HS-5 (cell line): Measurements from ENCODE around the gene DNAH10.

ENCODE experiments used
- DNase-seq: peaks from one replicate; pipeline ENCODE4 v3.0.0-alpha.2; 2012; ENCODE audit warnings: low read depth

DNAH10 gene

DNA sequence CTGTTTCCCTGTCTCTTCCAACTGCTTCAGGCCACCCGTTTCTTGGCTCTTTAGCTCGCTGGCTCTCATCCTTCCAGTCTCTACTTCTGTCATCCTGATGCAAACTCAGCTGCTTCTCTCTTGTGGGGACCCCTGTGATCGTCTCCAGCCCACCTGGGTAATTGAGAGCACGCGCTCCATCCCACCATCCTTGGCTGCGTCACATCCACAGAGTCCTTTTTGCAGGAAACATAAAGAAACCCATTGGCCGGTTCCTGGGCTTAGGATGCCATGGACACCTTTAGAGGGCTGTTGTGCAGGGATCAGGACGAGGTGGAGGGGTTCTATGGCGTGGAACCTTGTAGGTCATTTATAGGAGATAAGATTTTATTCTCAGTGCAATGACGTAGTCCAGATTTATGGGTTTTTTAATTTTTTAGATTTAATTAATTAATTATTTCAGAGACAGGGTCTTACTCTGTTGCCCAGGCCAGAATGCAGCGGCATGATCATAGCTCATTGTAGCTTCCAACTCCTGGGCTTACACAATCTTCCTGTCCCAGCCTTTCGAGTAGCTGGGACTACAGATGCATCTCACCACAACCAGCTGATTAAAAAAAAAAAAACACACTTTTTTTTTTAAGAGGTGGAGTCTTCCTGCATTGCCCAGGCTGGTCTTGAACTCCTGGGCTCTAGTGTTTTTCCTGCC lies 127.9 kb downstream of the DNAH10 start:
- DNase-seq, result no peak

DNA sequence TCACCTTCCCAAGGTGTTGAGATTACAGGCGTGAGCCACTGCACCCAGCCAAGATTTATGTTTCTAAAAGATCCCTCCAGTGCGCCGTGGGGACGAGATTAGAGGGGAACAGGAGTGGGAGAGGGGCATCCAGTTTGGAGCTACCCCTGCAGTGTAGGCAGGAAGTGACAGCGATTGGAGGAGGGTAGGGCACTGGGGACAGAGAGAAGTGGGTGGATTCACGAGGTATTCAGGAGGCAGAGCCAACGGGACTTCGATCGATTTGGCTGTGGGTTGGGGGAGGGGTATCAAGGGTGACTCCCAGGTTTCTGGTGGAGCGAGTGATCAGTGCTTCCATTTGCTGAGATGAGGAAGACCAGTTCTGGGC lies 128.4 kb downstream of the DNAH10 start:
- DNase-seq, result no peak

DNA sequence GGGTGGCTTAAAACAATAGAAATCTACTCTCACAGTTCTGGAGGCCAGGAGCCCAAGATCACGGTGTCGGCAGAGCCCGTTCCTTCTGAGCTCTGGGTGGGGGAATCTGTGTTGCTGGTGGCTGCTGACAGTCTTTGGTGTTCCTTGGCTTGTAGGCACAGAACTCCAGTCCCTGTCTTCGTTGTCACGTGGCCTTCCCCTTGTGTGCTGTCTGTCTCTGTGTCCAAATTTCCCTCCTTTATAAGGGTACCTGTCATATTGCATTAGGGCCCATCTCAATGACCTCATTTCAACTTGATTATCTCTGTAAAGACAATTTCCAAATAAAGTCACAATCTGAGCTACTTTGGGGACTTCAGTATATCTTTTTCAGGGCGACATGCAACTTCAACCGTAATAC lies 128.9 kb downstream of the DNAH10 start:
- no peak for DNase-seq

DNA sequence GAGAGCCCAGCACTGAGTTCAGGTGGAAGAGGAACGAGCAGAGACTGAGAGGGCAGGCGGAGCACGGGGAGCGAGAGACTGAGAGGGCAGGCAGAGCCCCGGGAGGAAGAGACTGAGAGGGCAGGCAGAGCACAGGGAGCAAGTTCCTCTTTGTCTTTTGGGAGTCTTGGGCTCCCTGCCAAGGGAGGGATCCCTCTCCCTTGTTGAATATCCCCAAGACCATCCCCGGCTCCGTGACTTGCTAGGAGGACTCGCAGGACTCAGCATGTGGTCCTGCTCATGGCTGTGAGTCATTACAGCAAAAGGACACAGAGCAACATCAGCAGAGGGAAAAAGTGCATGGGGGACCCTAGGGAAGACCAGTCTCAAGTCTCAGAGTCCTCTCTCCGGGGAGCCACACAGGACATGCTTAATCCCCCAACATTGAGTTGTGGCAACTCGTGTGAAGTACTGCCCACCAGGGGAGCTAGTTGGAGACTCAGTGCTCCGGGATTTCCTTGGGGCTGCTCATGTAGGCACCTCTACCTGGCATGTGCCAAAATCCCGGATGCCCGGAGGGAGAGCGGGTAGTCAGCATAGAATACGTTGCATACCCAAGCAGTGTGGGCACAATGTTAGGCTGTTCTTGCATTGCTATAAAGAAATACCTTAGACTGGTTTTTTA lies 129.5 kb downstream of the DNAH10 start:
- DNase-seq, result no peak

DNA sequence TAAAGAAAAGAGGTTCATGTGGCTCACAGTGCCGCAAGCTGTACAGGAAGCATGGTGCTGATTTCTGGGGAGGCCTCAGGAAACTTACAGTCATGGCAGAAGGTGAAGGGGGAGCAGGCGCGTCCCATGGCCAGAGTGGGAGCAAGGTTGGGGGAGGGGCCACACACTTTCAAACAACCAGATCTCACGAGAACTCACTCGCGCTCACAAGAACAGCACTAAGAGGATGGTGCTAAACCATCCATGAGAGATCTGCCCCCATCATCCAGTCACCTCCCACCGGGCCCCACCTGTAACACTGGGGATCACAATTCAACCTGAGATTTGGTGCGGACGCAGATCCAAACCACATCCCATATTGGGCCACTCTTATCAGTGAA lies 130.1 kb downstream of the DNAH10 start:
- DNase-seq, result no peak

DNA sequence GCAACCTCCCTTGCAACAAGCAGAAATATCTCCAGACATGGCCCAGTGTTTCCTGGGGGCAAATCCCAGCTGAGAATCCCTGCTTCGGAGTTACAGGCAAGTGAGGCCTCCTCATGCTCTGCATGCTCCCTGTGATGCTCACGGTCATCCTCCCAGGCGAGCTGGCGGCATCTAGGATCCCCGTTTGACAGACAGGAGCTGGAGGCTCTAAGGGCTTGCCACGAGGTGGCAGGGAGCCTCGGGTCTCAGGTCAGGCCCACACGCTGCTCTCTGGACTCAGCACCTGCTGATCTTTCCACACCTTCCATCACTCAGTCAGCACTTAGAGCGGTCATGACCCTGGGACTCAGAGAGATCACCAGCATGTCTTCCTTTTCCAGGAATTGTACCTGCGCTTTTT lies 130.8 kb downstream of the DNAH10 start:
- DNase-seq, result no peak

DNA sequence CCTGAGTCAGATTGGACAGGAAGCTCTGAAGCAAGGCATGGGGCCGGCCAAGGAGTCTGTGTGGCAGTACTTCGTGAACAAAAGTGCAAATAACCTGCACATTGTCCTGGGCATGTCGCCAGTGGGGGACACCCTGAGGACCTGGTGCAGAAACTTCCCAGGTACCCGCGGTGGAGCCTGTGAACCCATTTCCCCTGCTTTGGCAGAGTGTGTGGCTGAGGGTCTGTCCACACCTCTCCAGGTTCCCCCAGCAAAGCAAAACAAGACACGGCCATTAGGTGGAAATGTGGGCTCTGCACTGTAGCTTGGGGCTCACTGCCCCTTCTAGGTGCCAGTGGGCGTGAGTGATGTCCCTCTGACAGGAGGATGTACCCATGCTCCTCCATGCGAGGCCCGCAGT lies 131.2 kb downstream of the DNAH10 start:
- DNase-seq, result no peak

DNA sequence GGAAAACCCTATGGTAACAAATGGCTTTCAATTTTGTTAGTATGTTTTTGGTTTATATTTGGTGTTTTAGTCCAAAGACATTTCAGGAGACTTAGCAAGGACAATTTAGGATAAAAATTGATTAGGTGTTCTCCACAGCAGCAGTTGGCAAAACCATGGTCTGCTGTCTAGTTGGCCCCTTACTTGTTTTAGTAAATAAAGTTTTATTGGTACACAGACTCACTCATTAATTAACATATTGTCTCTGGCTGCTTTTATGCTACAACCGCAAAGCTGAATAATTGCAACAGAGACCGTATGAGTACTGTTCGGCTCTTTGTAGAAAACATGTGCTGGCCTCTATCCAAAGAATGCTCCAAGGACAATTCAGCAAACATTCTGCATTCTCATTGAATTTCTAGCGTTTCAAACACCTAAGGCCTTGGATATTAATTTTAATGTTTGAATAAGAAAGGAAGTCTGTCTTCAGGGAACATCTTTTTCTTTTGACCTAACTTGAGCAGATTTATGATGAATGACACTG lies 132.8 kb downstream of the DNAH10 start:
- DNase-seq, result no peak

DNA sequence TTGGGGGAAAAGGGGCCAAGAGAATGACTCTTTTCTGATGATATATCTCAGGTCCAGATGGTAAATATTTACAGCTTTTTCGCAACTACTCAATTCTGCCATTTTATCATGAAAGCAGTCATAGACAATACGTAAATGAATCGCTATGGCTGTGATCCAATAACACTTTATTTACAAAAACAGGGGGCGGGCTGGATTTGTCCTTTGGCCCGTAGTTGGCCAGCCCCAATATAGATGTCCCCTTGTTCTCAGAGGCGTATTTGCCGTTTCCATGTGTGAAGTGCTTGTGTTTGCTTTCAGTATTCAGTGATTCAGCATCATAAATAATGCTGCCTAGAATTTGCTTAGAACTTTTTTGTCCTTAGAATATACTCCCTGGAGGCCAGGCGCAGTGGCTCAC lies 133.3 kb downstream of the DNAH10 start:
- no peak for DNase-seq

DNA sequence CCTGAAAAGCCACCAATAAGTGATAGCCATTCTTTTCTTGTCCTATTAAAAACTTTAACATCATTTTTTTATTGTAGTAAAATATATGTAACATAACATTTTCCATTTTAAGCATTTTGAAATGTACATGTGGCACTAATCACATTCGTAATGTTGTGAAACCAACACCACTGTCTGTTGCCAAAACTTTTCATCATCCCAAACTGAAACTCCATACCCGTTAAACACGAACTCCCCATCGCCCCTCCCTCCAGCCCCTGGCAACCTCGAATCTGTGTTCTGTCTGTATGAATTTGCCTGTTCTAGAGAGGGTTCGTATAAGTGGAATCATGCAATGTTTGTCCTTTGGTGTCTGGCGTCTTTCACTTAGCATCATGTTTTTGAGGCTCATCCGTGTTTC lies 134.7 kb downstream of the DNAH10 start:
- no peak for DNase-seq

DNA sequence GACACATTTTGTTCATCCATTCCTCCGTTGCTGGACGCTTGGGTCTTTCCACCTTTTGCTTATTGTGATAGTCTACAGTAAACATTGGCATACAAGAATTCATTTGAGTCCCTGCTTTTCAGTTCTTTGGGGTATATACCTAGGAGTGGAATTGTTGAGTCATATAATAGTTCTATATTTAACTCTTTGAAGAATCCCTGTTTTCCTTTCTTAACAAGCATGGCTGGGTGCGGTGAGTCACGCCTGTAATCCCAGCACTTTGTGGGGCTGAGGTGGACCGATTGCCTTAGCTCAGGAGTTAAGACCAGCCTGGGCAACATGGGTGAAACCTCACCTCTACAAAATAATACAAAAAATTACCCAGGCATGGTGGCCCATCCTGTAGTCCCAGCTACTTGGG lies 135.1 kb downstream of the DNAH10 start:
- DNase-seq, result peak; percentile 44

DNA sequence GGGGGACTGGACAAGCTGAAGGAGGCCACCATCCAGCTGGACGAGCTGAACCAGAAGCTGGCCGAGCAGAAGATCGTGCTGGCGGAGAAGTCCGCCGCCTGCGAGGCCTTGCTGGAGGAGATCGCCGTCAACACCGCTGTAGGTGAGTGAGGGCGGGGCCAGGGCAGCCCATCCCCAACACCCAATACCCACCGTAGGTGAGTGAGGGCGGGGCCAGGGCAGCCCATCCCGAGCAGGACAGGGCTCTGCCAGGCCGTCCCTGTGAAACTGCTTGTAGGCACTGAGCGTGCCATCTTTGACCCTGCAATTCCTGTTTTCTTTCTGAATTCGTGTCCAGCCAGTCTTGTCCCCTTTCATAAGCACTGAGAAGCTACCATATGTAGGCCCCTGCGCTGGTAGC lies 136.6 kb downstream of the DNAH10 start:
- DNase-seq, result no peak

DNA sequence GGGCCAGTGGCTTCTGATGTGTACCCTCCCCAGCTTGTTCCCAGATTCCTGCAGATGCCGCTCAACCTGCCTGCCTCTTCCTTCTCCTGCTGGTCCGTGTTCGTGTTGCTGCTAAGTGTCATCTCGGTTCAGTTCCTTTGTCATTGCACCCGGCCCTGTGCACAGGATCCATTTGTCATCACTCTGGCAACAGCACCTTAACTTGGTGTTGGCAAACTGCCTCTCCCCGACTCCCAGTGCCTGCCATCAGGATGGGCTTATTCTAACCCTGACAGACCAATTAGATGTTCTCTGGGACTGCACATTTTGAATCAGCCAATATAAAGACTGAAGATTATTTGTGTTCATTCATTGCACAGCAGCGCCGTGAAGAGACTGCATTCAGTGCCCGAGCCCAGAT lies 137.3 kb downstream of the DNAH10 start:
- DNase-seq, result no peak

DNA sequence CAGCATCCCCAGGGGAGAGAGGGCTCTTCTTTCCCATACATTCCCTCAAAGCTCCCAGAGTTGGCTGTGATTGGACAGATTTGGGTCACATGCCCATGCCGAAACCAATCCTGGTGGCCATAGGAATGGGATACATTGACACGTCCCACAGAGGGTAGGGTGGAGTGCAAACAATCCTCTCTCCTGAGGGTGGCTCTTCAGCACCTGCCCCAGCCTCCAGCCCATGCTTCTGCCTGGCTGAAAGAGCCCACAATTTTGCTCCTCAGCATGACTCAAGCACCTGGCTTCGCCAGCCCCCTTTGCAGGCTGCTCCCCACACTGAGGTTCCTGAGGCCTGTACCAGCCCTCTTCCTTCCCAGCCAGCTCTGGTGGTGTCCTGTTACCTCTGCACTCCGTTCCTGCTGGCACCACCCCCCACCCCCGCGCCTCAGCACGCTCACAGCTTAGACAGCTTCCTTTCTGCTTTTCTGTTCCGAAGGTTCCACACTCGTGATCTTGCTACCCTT lies 138.8 kb downstream of the DNAH10 start:
- DNase-seq, result no peak

DNA sequence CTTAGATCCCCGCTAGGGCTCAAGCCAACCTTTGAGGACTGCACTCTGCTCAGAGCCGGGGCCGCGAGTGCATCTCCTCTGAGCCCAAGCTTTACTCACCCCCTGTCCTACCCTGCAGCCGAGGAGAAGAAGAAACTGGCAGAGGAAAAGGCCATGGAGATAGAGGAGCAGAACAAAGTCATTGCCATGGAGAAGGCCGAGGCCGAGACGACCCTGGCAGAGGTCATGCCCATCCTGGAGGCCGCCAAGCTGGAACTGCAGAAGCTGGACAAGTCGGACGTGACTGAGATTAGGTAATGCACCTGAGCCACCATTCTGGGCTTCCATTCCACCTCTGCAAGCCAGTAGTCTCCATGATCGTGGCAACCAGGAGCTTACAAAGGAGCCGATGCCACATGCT lies 140.7 kb downstream of the DNAH10 start:
- no peak for DNase-seq

DNA sequence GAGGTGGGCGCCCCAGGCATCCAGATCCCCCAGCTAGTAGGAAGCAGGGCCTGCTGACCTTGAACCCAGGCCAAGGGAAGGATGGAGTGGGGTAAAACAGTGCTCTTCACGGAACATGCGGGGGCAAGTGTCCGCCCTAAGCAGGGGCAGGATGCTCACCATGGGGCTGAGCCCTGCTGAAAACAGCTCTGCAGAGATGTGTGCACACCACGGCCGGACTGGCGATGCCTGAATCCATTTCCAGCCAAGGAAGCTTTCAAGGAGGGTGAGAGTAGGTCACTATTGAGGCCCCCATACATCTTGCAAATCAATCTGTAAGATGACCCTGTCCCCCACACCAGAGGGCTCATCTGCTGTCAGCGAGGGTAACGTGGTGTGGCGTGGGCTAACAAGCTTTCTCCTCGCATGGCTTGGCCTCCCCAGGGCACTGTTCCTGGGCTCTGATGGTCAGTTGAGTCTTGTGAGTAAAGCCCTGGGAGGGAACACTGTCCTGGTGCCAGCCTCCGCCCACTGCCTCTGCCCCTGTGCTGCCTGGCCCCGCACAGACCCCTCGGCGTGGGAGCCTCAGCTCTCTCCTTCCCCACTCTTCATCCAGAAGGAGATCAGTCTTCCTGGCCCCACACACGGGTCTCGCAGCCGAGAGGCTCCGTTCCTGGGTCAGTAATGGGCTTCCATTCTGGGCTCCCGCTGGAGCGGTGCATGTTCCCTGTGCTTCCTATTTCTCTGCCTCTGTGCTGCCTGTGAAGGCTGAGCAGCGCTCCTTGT lies 141.4 kb downstream of the DNAH10 start:
- DNase-seq, result no peak

DNA sequence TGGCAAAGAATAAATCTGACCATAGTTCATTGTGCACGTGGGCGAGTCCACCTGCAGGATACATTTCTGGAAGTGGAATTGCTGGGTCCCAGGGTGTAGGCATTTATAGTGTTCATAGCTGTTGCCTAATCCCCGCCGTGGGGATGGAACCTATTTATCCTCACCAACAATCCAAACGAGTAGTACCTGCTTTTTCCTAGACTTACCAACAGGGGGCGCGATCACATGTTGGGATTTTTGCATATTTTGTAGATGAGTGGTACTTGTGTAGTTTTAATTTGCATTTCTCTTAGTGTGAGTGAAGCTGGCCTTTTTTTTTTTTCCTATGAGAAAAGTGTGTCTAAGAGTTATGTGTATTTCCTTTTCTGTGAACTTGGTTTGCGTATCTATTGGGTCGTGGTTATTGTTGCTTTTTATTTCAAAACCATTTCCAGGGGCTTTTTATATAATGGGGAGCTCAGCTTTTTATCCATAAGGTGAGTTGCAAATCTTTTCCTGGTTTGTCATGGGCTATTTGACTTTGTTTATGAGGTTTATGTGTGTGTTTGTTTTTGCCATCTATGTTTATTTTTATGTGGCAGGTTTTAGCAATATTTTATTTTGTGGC lies 143.3 kb downstream of the DNAH10 start:
- DNase-seq, result peak; percentile 56

DNA sequence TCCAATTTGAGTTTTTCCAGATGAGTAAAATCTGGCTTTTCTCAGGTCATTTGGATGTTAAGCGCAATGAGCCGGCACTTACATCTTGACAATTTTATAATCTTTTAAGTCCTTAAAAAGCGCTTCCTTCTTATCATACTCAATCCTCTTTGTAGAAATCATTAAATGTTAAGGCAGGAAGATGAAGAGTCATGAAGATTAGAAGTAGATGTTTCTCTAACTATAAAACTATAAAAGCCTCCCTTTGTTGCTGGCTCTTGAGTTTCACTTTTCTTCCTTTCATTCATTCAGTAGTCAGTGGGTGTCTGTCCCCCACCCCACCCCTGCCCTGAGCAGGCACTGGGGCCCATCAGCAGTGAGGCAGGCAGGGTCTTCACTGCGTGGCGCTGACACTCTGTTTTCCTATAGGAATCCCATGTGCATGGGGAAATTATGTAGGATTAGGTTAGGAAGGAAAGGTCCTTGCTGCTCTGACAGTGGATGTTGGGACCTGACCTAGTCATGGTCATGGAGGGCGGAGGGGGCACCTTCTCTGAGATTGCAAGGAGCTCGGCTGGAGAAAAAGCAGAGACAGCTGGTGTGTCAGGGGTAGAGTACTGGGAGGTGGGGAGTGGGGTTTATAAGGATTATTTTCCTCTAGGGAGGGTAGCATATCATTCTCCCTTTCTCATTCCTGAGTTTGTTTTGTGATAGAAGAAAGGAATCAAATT lies 144.8 kb downstream of the DNAH10 start:
- DNase-seq, result no peak

DNA sequence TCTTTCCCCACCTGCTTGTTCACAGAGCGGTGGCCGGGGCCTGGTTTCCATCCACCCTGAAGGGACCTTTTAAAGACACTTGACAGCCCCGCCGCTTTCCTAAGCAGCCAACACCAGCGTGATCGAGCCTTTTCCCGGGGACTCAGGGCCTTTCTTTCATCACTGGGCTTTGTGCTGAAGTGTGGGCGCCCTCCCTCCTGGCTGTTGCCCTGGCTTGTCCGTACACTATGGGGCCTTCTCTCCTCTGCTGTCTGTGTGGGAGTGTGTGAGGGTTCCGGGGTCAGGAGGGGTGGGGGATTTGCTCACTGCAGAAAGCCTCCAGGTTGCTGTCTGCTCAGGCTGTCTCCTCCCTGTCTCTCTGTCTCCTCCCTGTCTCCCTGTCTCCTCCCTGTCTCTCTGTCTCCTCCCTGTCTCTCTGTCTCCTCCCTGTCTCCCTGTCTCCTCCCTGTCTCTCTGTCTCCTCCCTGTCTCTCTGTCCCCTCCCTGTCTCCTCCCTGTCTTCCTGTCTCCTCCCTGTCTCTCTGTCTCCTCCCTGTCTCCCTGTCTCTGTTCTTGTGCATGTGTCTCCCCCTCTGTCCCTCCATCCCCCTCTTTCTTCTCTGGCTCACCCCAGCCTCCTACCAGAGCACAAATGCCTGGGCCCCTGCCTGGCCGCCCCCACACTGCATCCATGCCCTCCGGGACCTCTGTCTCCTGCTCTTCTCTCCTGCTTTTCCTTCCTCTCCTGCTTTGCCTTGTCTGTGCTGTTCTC lies 145.8 kb downstream of the DNAH10 start:
- DNase-seq, result no peak

DNA sequence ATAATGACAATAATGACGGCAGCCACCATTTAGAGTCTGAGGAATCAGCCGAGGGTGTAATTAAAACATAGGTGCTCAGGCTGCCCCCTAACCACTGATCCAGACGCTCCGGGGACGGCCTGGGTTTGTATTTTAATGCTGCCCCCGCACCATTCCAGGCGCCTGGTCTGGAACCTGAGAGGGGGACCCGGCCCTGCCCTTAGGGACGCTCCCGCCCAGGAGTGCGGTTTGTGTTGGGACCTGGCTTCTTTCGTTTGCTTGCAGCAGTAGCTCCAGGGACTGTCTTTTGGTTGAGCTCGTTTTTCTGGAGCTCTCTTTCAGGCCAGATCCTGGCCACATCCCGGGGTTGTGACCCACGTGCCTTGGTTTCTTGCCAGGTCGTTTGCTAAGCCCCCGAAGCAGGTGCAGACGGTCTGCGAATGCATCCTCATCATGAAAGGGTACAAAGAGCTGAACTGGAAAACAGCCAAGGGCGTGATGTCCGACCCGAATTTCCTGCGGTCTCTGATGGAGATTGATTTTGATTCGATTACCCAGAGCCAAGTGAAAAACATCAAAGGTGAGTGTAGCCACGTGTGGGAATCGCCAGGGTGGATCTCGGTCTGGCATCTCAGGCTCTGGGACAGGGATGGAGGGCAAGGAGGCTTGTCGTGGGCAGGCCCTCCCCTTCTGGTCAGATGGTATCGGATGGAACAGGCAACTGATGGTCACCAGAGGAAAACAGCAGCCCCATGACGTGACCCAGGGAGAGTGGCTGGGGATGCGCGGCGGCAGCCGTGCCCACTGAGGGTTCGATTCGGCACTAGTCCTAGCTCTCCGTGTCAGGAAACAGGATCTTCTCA lies 147.0 kb downstream of the DNAH10 start:
- no peak for DNase-seq
